ENCODE data around the gene PCDHGC4.

DNA sequence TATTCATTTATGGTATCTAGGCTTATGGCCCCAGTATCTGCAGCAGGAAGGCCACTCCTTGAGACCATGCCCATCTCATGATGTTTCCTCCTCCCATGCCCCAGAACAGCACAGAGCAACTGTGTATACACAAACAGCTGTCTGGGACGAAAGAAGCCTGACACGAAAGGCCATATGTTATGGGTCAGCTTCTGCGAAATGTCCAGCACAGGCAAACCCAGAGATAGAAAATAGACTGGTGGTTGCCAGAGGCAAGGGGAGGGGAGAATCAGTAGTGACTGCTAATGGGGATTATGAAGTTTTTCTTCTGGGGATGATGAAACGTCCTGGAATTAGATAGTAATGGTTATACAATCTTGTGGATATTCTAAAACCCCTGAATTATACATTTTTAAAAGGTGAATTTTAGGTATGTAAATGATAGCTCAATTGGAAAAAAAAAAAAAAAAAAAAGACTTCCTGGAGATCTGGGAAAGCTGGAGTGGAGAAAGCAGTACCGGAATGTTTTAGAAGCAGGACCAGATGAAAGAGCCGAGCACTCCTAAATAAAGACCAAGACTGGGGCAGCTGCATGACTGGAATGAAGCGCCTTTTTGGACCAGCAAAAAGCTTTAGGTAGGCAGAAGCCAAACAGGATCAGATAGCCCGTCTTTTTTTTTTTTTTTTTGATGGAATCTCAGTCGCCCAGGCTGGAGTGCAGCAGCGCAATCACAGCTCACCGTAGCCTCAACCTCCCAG is 33.2 kb downstream of the PCDHGC4 start:
- TF ChIP-seq CTCF (IDR thresholded peaks at IDR 0.05; ENCODE audit: poor library complexity) (no peak), EZH2phosphoT487 (IDR thresholded peaks at IDR 0.05; ENCODE audit: low read depth, severe bottlenecking, unreplicated experiment) (no peak)
